Gastrocnemius medialis (tissue), 4 donors: ENCODE results near the gene PTCD3. TPM values are rescaled to one million over a fixed set of nuclear protein-coding genes. Genes with fewer than 3 reads are reported as not detected.

Experiments used
- ATAC-seq, 2 donors: fragments of 150-250 bp; one replicate each; pipeline ENCODE4 v1.9.1; 2016
- DNase-seq, 2 donors: peaks; one replicate each; pipeline ENCODE4 v3.0.0-alpha.2; 2019
- H3K27ac ChIP-seq, 4 donors: fragments of 200-600 bp; sonication (generic); 1 replicate in 1 of 4; 2 replicates in 3 of 4; pipeline ENCODE4 v1.5.1; 2016 to 2018; ENCODE audit warnings: mild to moderate bottlenecking in 2 of 4, moderate library complexity in 1 of 4
- H3K27me3 ChIP-seq, 3 donors: fragments of 200-600 bp; sonication (generic) in 2 of 3; 1 replicate in 1 of 3; 2 replicates in 2 of 3; pipeline versions ENCODE4 v1.5.1 to v1.6.0; 2016 to 2019; ENCODE audit warnings: mild to moderate bottlenecking in 1 of 3, moderate library complexity in 1 of 3
- H3K36me3 ChIP-seq, 2 donors: fragments of 200-600 bp; sonication (generic) in 1 of 2; one replicate each; pipeline ENCODE4 v1.5.1; 2017 to 2018
- H3K4me1 ChIP-seq, 2 donors: fragments of 200-600 bp; sonication (generic) in 1 of 2; one replicate each; pipeline ENCODE4 v1.5.1; 2016 to 2017; ENCODE audit warnings: mild to moderate bottlenecking in 2 of 2
- H3K4me3 ChIP-seq, 4 donors: fragments of 200-600 bp; sonication (generic) in 3 of 4; 1 replicate in 1 of 4; 2 replicates in 3 of 4; pipeline ENCODE4 v1.5.1; 2016 to 2019; ENCODE audit warnings: mild to moderate bottlenecking in 2 of 4
- H3K9me3 ChIP-seq, 3 donors: fragments of 200-600 bp; sonication (generic) in 2 of 3; 1 replicate in 1 of 3; 2 replicates in 2 of 3; pipeline ENCODE4 v1.5.1; 2016 to 2019
- CTCF ChIP-seq, 5 experiments: fragments of 450-650 bp in 3 of 5; fragments of 200-600 bp in 2 of 5; sonication (generic) in 2 of 5; IDR thresholded peaks in 4 of 5; conservative IDR thresholded peaks in 1 of 5; 1 replicate in 4 of 5; 2 replicates in 1 of 5; pipeline ENCODE4 v1.5.1; 2016 to 2019; ENCODE audit warnings: antibody characterized with exemption in 5 of 5, mild to moderate bottlenecking in 3 of 5, moderate library complexity in 3 of 5
- POLR2A ChIP-seq, 2 donors: fragments of 450-650 bp; IDR thresholded peaks; one replicate each; pipeline ENCODE4 v1.6.1; 2017; ENCODE audit warnings: antibody characterized with exemption in 2 of 2, mild to moderate bottlenecking in 2 of 2, moderate library complexity in 2 of 2
- in situ Hi-C, 4 donors: fragments of 200-750 bp; cut with MboI; loops; one replicate each; pipeline versions ENCODE4 v1.15.0 to v1.8.0; 2017; ENCODE audit warnings: low sequenced_read_pairs in 4 of 4
- intact Hi-C: fragments of 100-400 bp; cut with DNase I; formaldehyde crosslinking; loops from one replicate; pipeline ENCODE4 v1.15.1; 2023; ENCODE audit warnings: low total_unique reads
- total RNA-seq, 4 donors: library from RNA; depleted of rRNA; stranded (reverse); fragments of >200 nt; gene quantifications; one replicate each; pipeline versions ENCODE4 v1.1.0 to v1.2.3, GENCODE V29; 2016

PTCD3 gene
- total RNA-seq, 4 donors from 2014 or later: 55.5 to 111 (median 68.2) TPM

GRCh38 chr2:86170449-86170848 is 64.4 kb downstream of the PTCD3 start:
- Histone ChIP-seq H3K36me3 (peaks cover 0 to 65% of the 10 kb centered on the region in 2 donors), H3K27ac (no peak overlapping the region), H3K4me3 (no peak overlapping the region), H3K9me3 (no peaks in the 10 kb centered on the region), H3K27me3 (no peaks in the 10 kb centered on the region), H3K4me1 (peaks cover 12 to 16% of the 10 kb centered on the region in 2 donors)
- no peak for TF ChIP-seq CTCF (IDR thresholded peaks at IDR 0.05 in 4 of 5, conservative IDR thresholded peaks at IDR 0.05 in 1 of 5)
- no peak for TF ChIP-seq POLR2A (IDR thresholded peaks at IDR 0.05)
- in situ Hi-C loops: no loop called here
- intact Hi-C loops: no loop called here
- ATAC-seq: no peak
- no peak for DNase-seq

- DNase-seq (no peak), ATAC-seq (no peak)
- no peak for TF ChIP-seq CTCF (IDR thresholded peaks at IDR 0.05 in 4 of 5, conservative IDR thresholded peaks at IDR 0.05 in 1 of 5)
- no peak for TF ChIP-seq POLR2A (IDR thresholded peaks at IDR 0.05)
- intact Hi-C loops (no loop called here), in situ Hi-C loops (no loop called here)
- H3K4me3 ChIP-seq: no peak overlapping the region
- H3K36me3 ChIP-seq: peaks cover 0 to 56% of the 10 kb centered on the region in 2 donors
- peaks cover 20 to 25% of the 10 kb centered on the region in 2 donors for H3K4me1 ChIP-seq
- no peak overlapping the region for H3K27ac ChIP-seq
- H3K9me3 ChIP-seq: no peaks in the 10 kb centered on the region
- no peaks in the 10 kb centered on the region for H3K27me3 ChIP-seq
Measured at GRCh38 chr2:86171295-86171694, 65.3 kb downstream of the PTCD3 start.

GRCh38 chr2:86172610-86173009 is 66.6 kb downstream of the PTCD3 start:
- in situ Hi-C loops (no loop called here), intact Hi-C loops (no loop called here)
- H3K27me3 ChIP-seq: no peaks in the 10 kb centered on the region
- H3K4me3 ChIP-seq: no peak overlapping the region
- H3K27ac ChIP-seq: no peak overlapping the region
- H3K4me1 ChIP-seq: peaks cover 26 to 33% of the 10 kb centered on the region in 2 donors
- ATAC-seq: no peak
- TF ChIP-seq CTCF (IDR thresholded peaks at IDR 0.05 in 4 of 5, conservative IDR thresholded peaks at IDR 0.05 in 1 of 5) (no peak), POLR2A (IDR thresholded peaks at IDR 0.05) (no peak)
- peaks cover 0 to 55% of the 10 kb centered on the region in 2 donors for H3K36me3 ChIP-seq
- no peaks in the 10 kb centered on the region for H3K9me3 ChIP-seq
- no peak for DNase-seq

GRCh38 chr2:86174445-86174844 is 68.4 kb downstream of the PTCD3 start:
- intact Hi-C loops: no loop called here
- Histone ChIP-seq H3K4me1 (peaks cover 26 to 33% of the 10 kb centered on the region in 2 donors), H3K27ac (no peak overlapping the region), H3K36me3 (peaks cover 0 to 52% of the 10 kb centered on the region in 2 donors), H3K4me3 (no peak overlapping the region), H3K9me3 (no peaks in the 10 kb centered on the region), H3K27me3 (no peaks in the 10 kb centered on the region)
- TF ChIP-seq CTCF (IDR thresholded peaks at IDR 0.05 in 4 of 5, conservative IDR thresholded peaks at IDR 0.05 in 1 of 5) (no peak), POLR2A (IDR thresholded peaks at IDR 0.05) (no peak)
- DNase-seq: no peak
- in situ Hi-C loops: no loop called here
- ATAC-seq: no peak

- in situ Hi-C loops (loop anchor here in 1 of 4 donors (25.0 kb wide), 1 partner anchor 814 kb away; the partner anchor contains the start of genes ELMOD3 and RETSAT), intact Hi-C loops (no loop called here)
- peaks cover 26 to 33% of the 10 kb centered on the region in 2 donors for H3K4me1 ChIP-seq
- H3K27me3 ChIP-seq: no peaks in the 10 kb centered on the region
- H3K9me3 ChIP-seq: no peaks in the 10 kb centered on the region
- DNase-seq (no peak), ATAC-seq (no peak)
- peak overlapping the region; percentile 6 to 56 (median 44) for H3K27ac ChIP-seq
- no peak overlapping the region for H3K4me3 ChIP-seq
- peaks cover 0 to 47% of the 10 kb centered on the region in 2 donors for H3K36me3 ChIP-seq
- TF ChIP-seq CTCF (IDR thresholded peaks at IDR 0.05 in 4 of 5, conservative IDR thresholded peaks at IDR 0.05 in 1 of 5): no peak
- TF ChIP-seq POLR2A (IDR thresholded peaks at IDR 0.05): no peak
Measured at GRCh38 chr2:86175828-86176227, 69.8 kb downstream of the PTCD3 start.
